HCT116 (cell line): ENCODE results near the gene ARID5B.

Experiments used
- ATF3 ChIP-seq: IDR thresholded peaks from 2 replicates; pipeline ENCODE4 v1.6.1; 2012
- CBX3 ChIP-seq: IDR thresholded peaks from 2 replicates; pipeline ENCODE4 v1.6.1; 2012; ENCODE audit warnings: low read depth
- CEBPB ChIP-seq: IDR thresholded peaks from 2 replicates; pipeline ENCODE4 v1.6.1; 2012; ENCODE audit warnings: low read depth
- EZH2 ChIP-seq: fragments of 200-600 bp; sonication (generic); IDR thresholded peaks from 2 replicates; pipeline ENCODE4 v1.6.1; 2017; ENCODE audit warnings: antibody characterized with exemption, mixed run types
- EZH2phosphoT487 ChIP-seq: fragments of 200-600 bp; IDR thresholded peaks from 2 replicates; pipeline ENCODE4 v1.6.1; 2018; ENCODE audit warnings: antibody characterized with exemption, borderline replicate concordance
- JUND ChIP-seq: IDR thresholded peaks from 2 replicates; pipeline ENCODE4 v1.6.1; 2012
- POLR2A ChIP-seq: IDR thresholded peaks from 2 replicates; pipeline ENCODE4 v1.7.0; 2011; ENCODE audit warnings: borderline replicate concordance; ENCODE audit not compliant: insufficient read depth, insufficient read length; ENCODE audit errors: extremely low read depth
- RAD21 ChIP-seq: IDR thresholded peaks from 2 replicates; pipeline ENCODE4 v1.6.1; 2012; ENCODE audit warnings: low read depth, mild to moderate bottlenecking
- SIN3A ChIP-seq: IDR thresholded peaks from 2 replicates; pipeline ENCODE4 v1.6.1; 2012; ENCODE audit warnings: low read depth
- SP1 ChIP-seq: IDR thresholded peaks from 2 replicates; pipeline ENCODE4 v1.6.1; 2012; ENCODE audit warnings: low read depth
- YY1 ChIP-seq: IDR thresholded peaks from 2 replicates; pipeline ENCODE4 v1.6.1; 2011; ENCODE audit warnings: low read length, low read depth, moderate library complexity, mild to moderate bottlenecking; ENCODE audit not compliant: insufficient replicate concordance; ENCODE audit errors: extremely low read depth
- ZNF274 ChIP-seq: fragments of 200-500 bp; sonication (Bioruptor generic); IDR thresholded peaks from 2 replicates; pipeline ENCODE4 v1.6.1; 2014; ENCODE audit warnings: mild to moderate bottlenecking, low read depth, low read length, inconsistent platforms
- TF ChIP-seq, protein P1 (sequence below), 3 experiments: fragments of 200-600 bp in 1 of 3; sonication (generic) in 1 of 3; IDR thresholded peaks in 2 of 3; conservative IDR thresholded peaks in 1 of 3; 2 replicates each; pipeline ENCODE4 v1.5.1; 2012 to 2017; ENCODE audit warnings: low read depth in 2 of 3, low read length in 2 of 3, antibody characterized with exemption in 1 of 3, borderline replicate concordance in 1 of 3, control low read depth in 1 of 3, mild to moderate bottlenecking in 1 of 3, mixed read lengths in 1 of 3, mixed run types in 1 of 3, moderate library complexity in 1 of 3; ENCODE audit not compliant: insufficient read depth in 1 of 3

- TF ChIP-seq EZH2 (no peak), SP1 (no peak), JUND (no peak), POLR2A (no peak), ATF3 (no peak), YY1 (no peak), SIN3A (no peak), CEBPB (no peak), RAD21 (no peak), CBX3 (no peak), EZH2phosphoT487 (no peak), ZNF274 (no peak)
- TF ChIP-seq, protein P1, sequence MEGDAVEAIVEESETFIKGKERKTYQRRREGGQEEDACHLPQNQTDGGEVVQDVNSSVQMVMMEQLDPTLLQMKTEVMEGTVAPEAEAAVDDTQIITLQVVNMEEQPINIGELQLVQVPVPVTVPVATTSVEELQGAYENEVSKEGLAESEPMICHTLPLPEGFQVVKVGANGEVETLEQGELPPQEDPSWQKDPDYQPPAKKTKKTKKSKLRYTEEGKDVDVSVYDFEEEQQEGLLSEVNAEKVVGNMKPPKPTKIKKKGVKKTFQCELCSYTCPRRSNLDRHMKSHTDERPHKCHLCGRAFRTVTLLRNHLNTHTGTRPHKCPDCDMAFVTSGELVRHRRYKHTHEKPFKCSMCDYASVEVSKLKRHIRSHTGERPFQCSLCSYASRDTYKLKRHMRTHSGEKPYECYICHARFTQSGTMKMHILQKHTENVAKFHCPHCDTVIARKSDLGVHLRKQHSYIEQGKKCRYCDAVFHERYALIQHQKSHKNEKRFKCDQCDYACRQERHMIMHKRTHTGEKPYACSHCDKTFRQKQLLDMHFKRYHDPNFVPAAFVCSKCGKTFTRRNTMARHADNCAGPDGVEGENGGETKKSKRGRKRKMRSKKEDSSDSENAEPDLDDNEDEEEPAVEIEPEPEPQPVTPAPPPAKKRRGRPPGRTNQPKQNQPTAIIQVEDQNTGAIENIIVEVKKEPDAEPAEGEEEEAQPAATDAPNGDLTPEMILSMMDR (IDR thresholded peaks at IDR 0.05 in 2 of 3, conservative IDR thresholded peaks at IDR 0.05 in 1 of 3; ENCODE audit: borderline replicate concordance in 1 of 3, insufficient read depth in 1 of 3, low read depth in 2 of 3, low read length in 2 of 3): no peak
Observed at GRCh38 chr10:62063795-62064472, 162.4 kb downstream of the ARID5B start.
